Lung (tissue), 12 donors: Measurements from ENCODE around the gene WASHC4. TPM values are rescaled to one million over a fixed set of nuclear protein-coding genes. Genes with fewer than 3 reads are reported as not detected.

Experiments used
- ATAC-seq: fragments of 200-7000 bp; cut with Tn5 transposase; one replicate; pipeline ENCODE4 v1.9.1; 2020; ENCODE audit warnings: moderate number of reproducible peaks; ENCODE audit not compliant: insufficient read depth, low FRiP score
- DNase-seq, 3 donors: peaks; one replicate each; pipeline ENCODE4 v3.0.0-alpha.2; 2013 to 2017
- H3K27ac ChIP-seq, 2 donors: one replicate each; pipeline ENCODE4 v1.5.1; 2013; ENCODE audit warnings: mild to moderate bottlenecking in 2 of 2, moderate library complexity in 2 of 2, control low read depth in 1 of 2, inconsistent platforms in 1 of 2, low read depth in 1 of 2, low read length in 1 of 2
- H3K27me3 ChIP-seq, 3 donors: one replicate each; pipeline ENCODE4 v1.5.1; 2013; ENCODE audit warnings: low read length in 2 of 3; ENCODE audit not compliant: control insufficient read depth in 3 of 3, insufficient read depth in 3 of 3
- H3K36me3 ChIP-seq, 4 donors: one replicate each; pipeline ENCODE4 v1.5.1; 2013; ENCODE audit warnings: low read length in 4 of 4, mild to moderate bottlenecking in 1 of 4, moderate library complexity in 1 of 4; ENCODE audit not compliant: control insufficient read depth in 4 of 4, insufficient read depth in 4 of 4
- H3K4me1 ChIP-seq, 5 donors: one replicate each; pipeline ENCODE4 v1.5.1; 2013; ENCODE audit warnings: low read length in 5 of 5, mild to moderate bottlenecking in 2 of 5, moderate library complexity in 1 of 5; ENCODE audit not compliant: control insufficient read depth in 5 of 5, insufficient read depth in 5 of 5
- H3K4me3 ChIP-seq: one replicate; pipeline ENCODE4 v1.5.1; 2013; ENCODE audit warnings: mild to moderate bottlenecking, control low read depth, moderate library complexity
- H3K9ac ChIP-seq, 2 donors: one replicate each; pipeline ENCODE4 v1.5.1; 2013; ENCODE audit warnings: low read length in 2 of 2, control low read depth in 1 of 2; ENCODE audit not compliant: insufficient read depth in 1 of 2
- H3K9me3 ChIP-seq, 4 donors: one replicate each; pipeline ENCODE4 v1.5.1; 2013; ENCODE audit warnings: low read length in 3 of 4, mild to moderate bottlenecking in 1 of 4, moderate library complexity in 1 of 4; ENCODE audit not compliant: control insufficient read depth in 4 of 4, insufficient read depth in 3 of 4
- WGBS, 2 donors: extraction: QIAGEN DNeasy Blood & Tissue Kit; methylation state at CpG; one replicate each; pipeline ENCODE4 v1.1.7; 2013; 5-methylcytosine and 5-hydroxymethylcytosine counted together
- polyA plus RNA-seq, 2 donors: library from polyadenylated mRNA; stranded (reverse); fragments of 200-250 nt; gene quantifications; one replicate each; pipeline ENCODE4 v1.2.1, GENCODE V29; 2013
- total RNA-seq, 2 donors: library from RNA; depleted of rRNA in 1 of 2; stranded (reverse); fragments of >200 nt in 1 of 2; gene quantifications; one replicate each; pipeline ENCODE4 v1.2.1, GENCODE V29; 2014 to 2021
- TF ChIP-seq, protein P1 (sequence below): IDR thresholded peaks from 2 replicates; pipeline ENCODE4 v1.5.1; 2012; ENCODE audit warnings: mild to moderate bottlenecking; ENCODE audit errors: control extremely low read depth, extremely low read depth
- donor health status: control.
- donor health status: control.
- donor health status: Bipolar disorder and iron deficiency.
- donor health status: healthy.
- donor health status: DM: yes; HTN: yes; CAD: no.

Gene WASHC4
- total and polyA plus RNA-seq, 4 donors: 18.8 to 150 (median 34.3) TPM

- Histone ChIP-seq H3K9me3 (no peaks in the 10 kb centered on the region), H3K9ac (no peak overlapping the region), H3K4me1 (peaks cover 0 to 14% (median 4%) of the 10 kb centered on the region in 5 donors), H3K27ac (no peak overlapping the region), H3K4me3 (no peak overlapping the region), H3K36me3 (peaks cover 13 to 38% (median 17%) of the 10 kb centered on the region in 4 donors), H3K27me3 (no peaks in the 10 kb centered on the region)
- WGBS, 2 donors: 85 to 89% methylated on average over 9 of the region's 9 CpGs
- DNase-seq (no peak), ATAC-seq (no peak)
- TF ChIP-seq, protein P1, sequence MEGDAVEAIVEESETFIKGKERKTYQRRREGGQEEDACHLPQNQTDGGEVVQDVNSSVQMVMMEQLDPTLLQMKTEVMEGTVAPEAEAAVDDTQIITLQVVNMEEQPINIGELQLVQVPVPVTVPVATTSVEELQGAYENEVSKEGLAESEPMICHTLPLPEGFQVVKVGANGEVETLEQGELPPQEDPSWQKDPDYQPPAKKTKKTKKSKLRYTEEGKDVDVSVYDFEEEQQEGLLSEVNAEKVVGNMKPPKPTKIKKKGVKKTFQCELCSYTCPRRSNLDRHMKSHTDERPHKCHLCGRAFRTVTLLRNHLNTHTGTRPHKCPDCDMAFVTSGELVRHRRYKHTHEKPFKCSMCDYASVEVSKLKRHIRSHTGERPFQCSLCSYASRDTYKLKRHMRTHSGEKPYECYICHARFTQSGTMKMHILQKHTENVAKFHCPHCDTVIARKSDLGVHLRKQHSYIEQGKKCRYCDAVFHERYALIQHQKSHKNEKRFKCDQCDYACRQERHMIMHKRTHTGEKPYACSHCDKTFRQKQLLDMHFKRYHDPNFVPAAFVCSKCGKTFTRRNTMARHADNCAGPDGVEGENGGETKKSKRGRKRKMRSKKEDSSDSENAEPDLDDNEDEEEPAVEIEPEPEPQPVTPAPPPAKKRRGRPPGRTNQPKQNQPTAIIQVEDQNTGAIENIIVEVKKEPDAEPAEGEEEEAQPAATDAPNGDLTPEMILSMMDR: no peak
These were observed 107.3 kb downstream of the WASHC4 start for GRCh38 chr12:105214670-105215375.

DNA sequence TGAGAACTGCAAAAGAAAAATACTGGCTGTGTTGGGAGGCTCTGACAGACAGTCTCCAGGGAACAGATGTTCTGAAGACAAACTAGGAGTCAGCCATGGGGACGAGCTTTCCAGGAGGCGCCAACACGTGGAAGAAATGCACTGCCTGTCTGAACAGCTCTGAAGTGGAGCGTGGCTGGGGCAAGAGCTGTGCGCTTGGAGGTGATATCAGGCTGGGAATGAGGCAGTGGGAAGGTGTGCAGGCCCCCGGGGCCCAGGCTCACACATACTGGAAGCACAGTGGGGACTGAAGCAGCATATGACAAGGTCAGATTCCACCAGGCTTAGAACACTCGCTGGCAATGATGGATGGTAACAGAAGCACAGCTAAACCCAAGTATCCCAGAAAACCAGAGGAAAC, 110.9 kb downstream of the WASHC4 start:
- Histone ChIP-seq H3K9ac (no peak overlapping the region), H3K4me3 (no peak overlapping the region), H3K9me3 (no peaks in the 10 kb centered on the region), H3K4me1 (peaks cover 0 to 25% (median 4%) of the 10 kb centered on the region in 5 donors), H3K27ac (no peak overlapping the region), H3K27me3 (no peaks in the 10 kb centered on the region), H3K36me3 (peaks cover 19 to 37% (median 24%) of the 10 kb centered on the region in 4 donors)
- no peak for ATAC-seq
- 81% methylated on average over 7 of the region's 7 CpGs for WGBS, 2 donors
- TF ChIP-seq, protein P1: no peak
- DNase-seq: no peak

Other genes with a start within 250 kb of the WASHC4 start
- 10 to 100 TPM; 27.0 to 64.7 TPM for gene SLC41A2, start 149.4 kb upstream of the WASHC4 start, total RNA-seq
- 10 to 100 TPM in 1 of 2 donors, 1 to 10 TPM in 1; 6.2 to 22.4 TPM for gene SLC41A2, start 149.4 kb upstream of the WASHC4 start, polyA plus RNA-seq
- 10 to 100 TPM in 1 of 2 donors, 1 to 10 TPM in 1; 7.8 to 11.7 TPM for gene NOPCHAP1, start 121.4 kb upstream of the WASHC4 start, total RNA-seq
- gene NOPCHAP1, start 121.4 kb upstream of the WASHC4 start, polyA plus RNA-seq: 10 to 100 TPM in 1 of 2 donors, 1 to 10 TPM in 1; 9.1 to 12.2 TPM
- 10 to 100 TPM in 1 of 2 donors, 1 to 10 TPM in 1; 6.8 to 28.4 TPM for gene ALDH1L2, start 23.3 kb upstream of the WASHC4 start, total RNA-seq
- gene ALDH1L2, start 23.3 kb upstream of the WASHC4 start, polyA plus RNA-seq: 1 to 10 TPM; 1.1 to 3.0 TPM
- 10 to 100 TPM; 35.9 to 89.5 TPM for gene APPL2, start 128.4 kb downstream of the WASHC4 start, total RNA-seq
- 10 to 100 TPM; 11.8 to 17.1 TPM for gene APPL2, start 128.4 kb downstream of the WASHC4 start, polyA plus RNA-seq
- 10 to 100 TPM; 18.2 to 26.7 TPM for gene C12orf75, start 223.0 kb downstream of the WASHC4 start, total RNA-seq
- 10 to 100 TPM in 1 of 2 donors, 1 to 10 TPM in 1; 7.0 to 16.2 TPM for gene C12orf75, start 223.0 kb downstream of the WASHC4 start, polyA plus RNA-seq